Neural progenitor cell (in vitro differentiated cells): ENCODE results near the gene SPON1.

Experiments used
- CTCF ChIP-seq: fragments of 200-600 bp; sonication (generic); IDR thresholded peaks from 2 replicates; pipeline ENCODE4 v1.5.1; 2017; ENCODE audit warnings: antibody characterized with exemption, mild to moderate bottlenecking
- EZH2 ChIP-seq: fragments of 200-600 bp; sonication (generic); IDR thresholded peaks from 2 replicates; pipeline ENCODE4 v1.6.1; 2017; ENCODE audit warnings: antibody characterized with exemption, mild to moderate bottlenecking, moderate library complexity

- no peak for TF ChIP-seq CTCF
- TF ChIP-seq EZH2: no peak
Observed at GRCh38 chr11:14070896-14071295, 108.4 kb downstream of the SPON1 start.
